GM19467 (cell line): ENCODE results near the gene LMLN.
"Not testable (repeated sequence)": the region's sequence is repeated elsewhere in the genome, so short reads cannot be mapped to it uniquely, and the experiment has no call there.

ENCODE experiments used
- ATAC-seq: cut with Tn5 transposase; IDR thresholded peaks from one replicate; pipeline ENCODE4 v1.9.1; 2021; ENCODE audit warnings: mild to moderate bottlenecking, moderate library complexity; ENCODE audit not compliant: unreplicated experiment

LMLN gene

GRCh38 chr3:197959891-197960693 lies at the start of gene LMLN:
TSS of gene LMLN (plus strand) at chr3:197960217. CDS start at chr3:197960246, 29 bp downstream.
- peak; percentile 99 for ATAC-seq

GRCh38 chr3:197912741-197913476 lies 47.1 kb upstream of the LMLN start:
- ATAC-seq: no peak

GRCh38 chr3:197913641-197914380 lies 46.2 kb upstream of the LMLN start:
- no peak for ATAC-seq

GRCh38 chr3:197921429-197922275 lies 38.4 kb upstream of the LMLN start:
- not testable (repeated sequence) for ATAC-seq

- ATAC-seq: no peak
Observed at GRCh38 chr3:197926418-197926817, 33.6 kb upstream of the LMLN start.

GRCh38 chr3:197927578-197927977 lies 32.4 kb upstream of the LMLN start:
- not testable (repeated sequence) for ATAC-seq

- no peak for ATAC-seq
Observed at GRCh38 chr3:197936819-197937384, 23.1 kb upstream of the LMLN start.

- ATAC-seq: no peak
Observed at GRCh38 chr3:197940745-197941384, 19.2 kb upstream of the LMLN start.

- ATAC-seq: no peak
Observed at GRCh38 chr3:197942956-197943556, 17.0 kb upstream of the LMLN start.

GRCh38 chr3:197949191-197949777 lies 10.7 kb upstream of the LMLN start:
- no peak for ATAC-seq

- ATAC-seq: peak; percentile 85
Observed at GRCh38 chr3:197949778-197950676, 10.0 kb upstream of the LMLN start, which contains the start of gene RPL35A. TSS of gene RPL35A (plus strand) at chr3:197950190. CDS start at chr3:197950968, 778 bp downstream.

- no peak for ATAC-seq
Observed at GRCh38 chr3:197950677-197951061, 9.3 kb upstream of the LMLN start.

- ATAC-seq: no peak
Observed at GRCh38 chr3:197951392-197951990, 8.5 kb upstream of the LMLN start.

- no peak for ATAC-seq
Observed at GRCh38 chr3:197952440-197952839, 7.6 kb upstream of the LMLN start.

GRCh38 chr3:197953325-197953724 lies 6.7 kb upstream of the LMLN start:
- no peak for ATAC-seq

- ATAC-seq: no peak
Observed at GRCh38 chr3:197953881-197954280, 6.1 kb upstream of the LMLN start.

- no peak for ATAC-seq
Observed at GRCh38 chr3:197955892-197956477, 4.0 kb upstream of the LMLN start.
